A549 (cell line): Measurements from ENCODE around the gene PRKG1. TPM values are rescaled to one million over a fixed set of nuclear protein-coding genes. Genes with fewer than 3 reads are reported as not detected.

Experiments used
- ATAC-seq, 2 experiments: fragments of 200-7000 bp in 1 of 2; fragments of >200 bp in 1 of 2; cut with Nextera tagmentation in 1 of 2; cut with Tn5 transposase in 1 of 2; 3 replicates each; pipeline versions ENCODE4 v1.8.0 to v1.9.1; 2018 to 2020; ENCODE audit warnings: mild to moderate bottlenecking in 1 of 2, moderate library complexity in 1 of 2
- CTCF ChIA-PET: fragments of 300-600 bp; sonication (Branson Sonifier 250); formaldehyde crosslinking; extraction: SDS; loops from one replicate; lab custom pipeline; 2021; ENCODE audit warnings: antibody characterized with exemption, inconsistent platforms; lab: Yijun Ruan, JAX
- POLR2A ChIA-PET: fragments of 350-600 bp; formaldehyde crosslinking; extraction: SDS; loops from one replicate; lab custom pipeline; 2021; ENCODE audit warnings: antibody characterized with exemption, inconsistent platforms; lab: Yijun Ruan, JAX
- DNase-seq, 2 experiments: peaks; one replicate each; pipeline versions ENCODE4 v3.0.0 to v3.0.0-alpha.2; 2011 to 2016; ENCODE audit warnings: low read depth in 1 of 2, low spot score in 1 of 2
- FAIRE-seq: peaks from 2 replicates; lab custom pipeline; 2011; peaks lifted over from hg19 to GRCh38; lab: Jason Lieb, UNC
- H3K27ac ChIP-seq, 2 experiments: fragments of >200 bp; sonication (Bioruptor Twin); formaldehyde crosslinking; 3 replicates each; pipeline ENCODE4 v1.5.1; 2016 to 2017
- H3K4me1 ChIP-seq: fragments of >200 bp; sonication (Bioruptor Twin); formaldehyde crosslinking; 3 replicates; pipeline ENCODE4 v1.6.1; 2016
- H3K4me2 ChIP-seq: fragments of >200 bp; sonication (Bioruptor Twin); formaldehyde crosslinking; 3 replicates; pipeline ENCODE4 v1.6.1; 2016
- H3K4me3 ChIP-seq: fragments of >200 bp; sonication (Bioruptor Twin); formaldehyde crosslinking; 3 replicates; pipeline ENCODE4 v1.5.1; 2016
- H3K9me3 ChIP-seq: fragments of >200 bp; sonication (Bioruptor Twin); formaldehyde crosslinking; 3 replicates; pipeline ENCODE4 v1.6.1; 2016
- BCL3 ChIP-seq: fragments of >200 bp; sonication (Bioruptor Twin); formaldehyde crosslinking; IDR thresholded peaks from 3 replicates; pipeline ENCODE4 v1.6.1; 2016
- CBX2 ChIP-seq: fragments of 200-600 bp; sonication (generic); IDR thresholded peaks from 2 replicates; pipeline ENCODE4 v1.6.1; 2016; ENCODE audit warnings: low read depth, mild to moderate bottlenecking, borderline replicate concordance
- EHMT2 ChIP-seq: fragments of 200-600 bp; sonication (generic); IDR thresholded peaks from 2 replicates; pipeline ENCODE4 v1.6.1; 2016; ENCODE audit warnings: antibody characterized with exemption, low read depth, mild to moderate bottlenecking, moderate library complexity
- ESRRA ChIP-seq: fragments of 150-350 bp; IDR thresholded peaks from 2 replicates; pipeline ENCODE4 v1.6.1; 2014; ENCODE audit warnings: mild to moderate bottlenecking, low read length, borderline replicate concordance
- FOSB ChIP-seq: fragments of 250-450 bp; sonication (Bioruptor Pico); IDR thresholded peaks from 2 replicates; pipeline ENCODE4 v1.5.0; 2020; ENCODE audit warnings: mild to moderate bottlenecking, moderate library complexity
- FOXS1 ChIP-seq: fragments of 250-450 bp; sonication (Bioruptor Pico); IDR thresholded peaks from 2 replicates; pipeline ENCODE4 v1.5.0; 2020; ENCODE audit warnings: mild to moderate bottlenecking, moderate library complexity
- GATA3 ChIP-seq: IDR thresholded peaks from 2 replicates; pipeline ENCODE4 v1.6.1; 2012; ENCODE audit warnings: borderline replicate concordance
- HES2 ChIP-seq: fragments of >200 bp; sonication (Bioruptor Twin); formaldehyde crosslinking; IDR thresholded peaks from 2 replicates; pipeline ENCODE4 v1.6.1; 2016
- HEYL ChIP-seq: fragments of 250-450 bp; sonication (Bioruptor Pico); IDR thresholded peaks from 2 replicates; pipeline ENCODE4 v1.8.0; 2021; ENCODE audit warnings: mild to moderate bottlenecking, moderate library complexity
- HOXA7 ChIP-seq: fragments of 250-450 bp; sonication (Bioruptor Pico); IDR thresholded peaks from 2 replicates; pipeline ENCODE4 v1.5.0; 2020; ENCODE audit warnings: mild to moderate bottlenecking, moderate library complexity
- HOXB13 ChIP-seq: fragments of 250-450 bp; sonication (Bioruptor Pico); IDR thresholded peaks from 2 replicates; pipeline ENCODE4 v1.5.0; 2020; ENCODE audit warnings: low read depth, mild to moderate bottlenecking, moderate library complexity
- JUN ChIP-seq, 2 experiments: fragments of >200 bp; sonication (Bioruptor Twin); formaldehyde crosslinking; IDR thresholded peaks; 2 replicates in 1 of 2; 3 replicates in 1 of 2; pipeline ENCODE4 v1.6.1; 2016 to 2017
- KDM1A ChIP-seq: fragments of 200-600 bp; sonication (generic); IDR thresholded peaks from 2 replicates; pipeline ENCODE4 v1.6.1; 2016; ENCODE audit warnings: low read depth, mild to moderate bottlenecking
- MAFK ChIP-seq: fragments of 450-650 bp; IDR thresholded peaks from 2 replicates; pipeline ENCODE4 v1.6.1; 2014; ENCODE audit not compliant: partially characterized antibody
- NFE2L2 ChIP-seq: fragments of 150-350 bp; conservative IDR thresholded peaks from 2 replicates; pipeline ENCODE4 v1.6.1; 2014; ENCODE audit warnings: low read length
- NR3C1 ChIP-seq: fragments of >200 bp; sonication (Bioruptor Twin); formaldehyde crosslinking; IDR thresholded peaks from 3 replicates; pipeline ENCODE4 v1.6.1; 2017
- PBX3 ChIP-seq: IDR thresholded peaks from 2 replicates; pipeline ENCODE4 v1.6.1; 2012
- POLR2AphosphoS2 ChIP-seq: conservative IDR thresholded peaks from 2 replicates; pipeline ENCODE4 v1.6.1; 2012; ENCODE audit warnings: low read length, improper control_type of control experiment, inconsistent platforms
- RAD21 ChIP-seq, 2 experiments: fragments of >200 bp in 1 of 2; sonication (Bioruptor Twin) in 1 of 2; formaldehyde crosslinking in 1 of 2; IDR thresholded peaks in 1 of 2; conservative IDR thresholded peaks in 1 of 2; 2 replicates in 1 of 2; 3 replicates in 1 of 2; pipeline ENCODE4 v1.6.1; 2012 to 2018; ENCODE audit warnings: inconsistent platforms in 1 of 2
- RCOR1 ChIP-seq: fragments of 150-350 bp; IDR thresholded peaks from 2 replicates; pipeline ENCODE4 v1.6.1; 2014; ENCODE audit warnings: antibody characterized with exemption, low read length, low read depth
- REST ChIP-seq: fragments of 200-600 bp; sonication (generic); IDR thresholded peaks from 2 replicates; pipeline ENCODE4 v1.6.1; 2016; ENCODE audit warnings: antibody characterized with exemption, mild to moderate bottlenecking, moderate library complexity
- RFX5 ChIP-seq: fragments of 450-650 bp; IDR thresholded peaks from 2 replicates; pipeline ENCODE4 v1.7.1; 2014; ENCODE audit warnings: antibody characterized with exemption, mild to moderate bottlenecking, moderate library complexity
- SREBF2 ChIP-seq: fragments of 450-650 bp; IDR thresholded peaks from 2 replicates; pipeline ENCODE4 v1.6.1; 2014; ENCODE audit warnings: mild to moderate bottlenecking, moderate library complexity
- TFCP2L1 ChIP-seq: fragments of 250-450 bp; sonication (Bioruptor Pico); IDR thresholded peaks from 2 replicates; pipeline ENCODE4 v1.5.0; 2021; ENCODE audit warnings: mild to moderate bottlenecking
- TP53 ChIP-seq: fragments of 250-450 bp; sonication (Bioruptor Pico); IDR thresholded peaks from 2 replicates; pipeline ENCODE4 v1.5.0; 2021; ENCODE audit warnings: mild to moderate bottlenecking, moderate library complexity
- WGBS: methylation state at CpG from one replicate; pipeline ENCODE4 v1.1.6; 2017; ENCODE audit errors: missing lambda C conversion rate; 5-methylcytosine and 5-hydroxymethylcytosine counted together
- polyA plus RNA-seq, 4 experiments: library from polyadenylated mRNA; depleted of rRNA in 3 of 4; stranded (reverse); fragments of >200 nt; fragmentation: RNase III in 1 of 4; extraction: RNeasy Plus Mini Kit Qiagen cat#74134 plus additional on column Dnase treatment in 1 of 4; gene quantifications; 2 replicates in 3 of 4; 3 replicates in 1 of 4; pipeline ENCODE4 v1.2.3, GENCODE V29; 2011 to 2017
- TF ChIP-seq, protein P1 (sequence below): IDR thresholded peaks from 2 replicates; pipeline ENCODE4 v1.6.1; 2012
- TF ChIP-seq, protein P2 (sequence below): fragments of 150-350 bp; IDR thresholded peaks from 2 replicates; pipeline ENCODE4 v1.6.1; 2014; ENCODE audit warnings: low read depth, mild to moderate bottlenecking, low read length

PRKG1 gene
- polyA plus RNA-seq, 2 of the 4 experiments (the other 2 are of a cell fraction): not detected

GRCh38 chr10:51950996-51951555, 876.8 kb downstream of the PRKG1 start:
- Histone ChIP-seq H3K9me3 (no peaks in the 10 kb centered on the region), H3K4me3 (no peak overlapping the region), H3K27ac (no peak overlapping the region), H3K4me2 (no peak overlapping the region), H3K4me1 (no peaks in the 10 kb centered on the region)
- TF ChIP-seq PBX3 (no peak), NFE2L2 (no peak), POLR2AphosphoS2 (no peak), RFX5 (no peak), EHMT2 (no peak), RAD21 (conservative IDR thresholded peaks at IDR 0.05 in 1 of 2, IDR thresholded peaks at IDR 0.05 in 1 of 2) (no peak), NR3C1 (no peak), TP53 (no peak), HES2 (no peak), MAFK (no peak), BCL3 (no peak), SREBF2 (no peak), HOXB13 (no peak), FOXS1 (CRISPR knock-in tag) (no peak)
- TF ChIP-seq, protein P1, sequence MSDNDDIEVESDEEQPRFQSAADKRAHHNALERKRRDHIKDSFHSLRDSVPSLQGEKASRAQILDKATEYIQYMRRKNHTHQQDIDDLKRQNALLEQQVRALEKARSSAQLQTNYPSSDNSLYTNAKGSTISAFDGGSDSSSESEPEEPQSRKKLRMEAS: no peak
- TF ChIP-seq, protein P2, sequence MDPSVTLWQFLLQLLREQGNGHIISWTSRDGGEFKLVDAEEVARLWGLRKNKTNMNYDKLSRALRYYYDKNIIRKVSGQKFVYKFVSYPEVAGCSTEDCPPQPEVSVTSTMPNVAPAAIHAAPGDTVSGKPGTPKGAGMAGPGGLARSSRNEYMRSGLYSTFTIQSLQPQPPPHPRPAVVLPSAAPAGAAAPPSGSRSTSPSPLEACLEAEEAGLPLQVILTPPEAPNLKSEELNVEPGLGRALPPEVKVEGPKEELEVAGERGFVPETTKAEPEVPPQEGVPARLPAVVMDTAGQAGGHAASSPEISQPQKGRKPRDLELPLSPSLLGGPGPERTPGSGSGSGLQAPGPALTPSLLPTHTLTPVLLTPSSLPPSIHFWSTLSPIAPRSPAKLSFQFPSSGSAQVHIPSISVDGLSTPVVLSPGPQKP: no peak
- WGBS: 14% methylated on average over 1 of the region's 1 CpG
- FAIRE-seq (no peak), ATAC-seq (no peak), DNase-seq (no peak)
- POLR2A ChIA-PET: no interaction called here
- CTCF ChIA-PET: no interaction called here

GRCh38 chr10:51951601-51952000, 877.3 kb downstream of the PRKG1 start:
- H3K4me1 ChIP-seq: no peaks in the 10 kb centered on the region
- CTCF ChIA-PET: no interaction called here
- DNase-seq: no peak
- H3K27ac ChIP-seq: no peak overlapping the region
- TF ChIP-seq EHMT2: no peak
- TF ChIP-seq HOXB13: no peak
- TF ChIP-seq ESRRA: no peak
- TF ChIP-seq MAFK: no peak
- TF ChIP-seq, protein P1: no peak
- no peak for TF ChIP-seq TP53
- H3K4me2 ChIP-seq: no peak overlapping the region
- H3K4me3 ChIP-seq: no peak overlapping the region
- no peak for FAIRE-seq
- POLR2A ChIA-PET: no interaction called here
- H3K9me3 ChIP-seq: no peaks in the 10 kb centered on the region
- no peak for ATAC-seq
- WGBS: 3% methylated on average over 1 of the region's 1 CpG

GRCh38 chr10:51952056-51952455, 877.8 kb downstream of the PRKG1 start:
- DNase-seq (no peak), ATAC-seq (no peak), FAIRE-seq (no peak)
- no peak overlapping the region for H3K4me2 ChIP-seq
- ChIA-PET CTCF (no interaction called here), POLR2A (no interaction called here)
- no peaks in the 10 kb centered on the region for H3K9me3 ChIP-seq
- 3% methylated on average over 1 of the region's 1 CpG for WGBS
- H3K4me3 ChIP-seq: no peak overlapping the region
- no peak overlapping the region for H3K27ac ChIP-seq
- H3K4me1 ChIP-seq: no peaks in the 10 kb centered on the region
- no peak for TF ChIP-seq JUN (IDR thresholded peaks at IDR 0.05)
- TF ChIP-seq BCL3: no peak
- TF ChIP-seq REST: no peak
- TF ChIP-seq FOSB (CRISPR knock-in tag): no peak
- TF ChIP-seq GATA3: no peak
- TF ChIP-seq HOXA7: no peak
- no peak for TF ChIP-seq RCOR1
- no peak for TF ChIP-seq HEYL (CRISPR knock-in tag)
- no peak for TF ChIP-seq RFX5
- TF ChIP-seq KDM1A: no peak
- no peak for TF ChIP-seq EHMT2
- TF ChIP-seq CBX2: no peak
- TF ChIP-seq SREBF2: no peak
- no peak for TF ChIP-seq TFCP2L1 (CRISPR knock-in tag)
